ENCODE data around the gene TFCP2L1.

The TFCP2L1 gene

DNA sequence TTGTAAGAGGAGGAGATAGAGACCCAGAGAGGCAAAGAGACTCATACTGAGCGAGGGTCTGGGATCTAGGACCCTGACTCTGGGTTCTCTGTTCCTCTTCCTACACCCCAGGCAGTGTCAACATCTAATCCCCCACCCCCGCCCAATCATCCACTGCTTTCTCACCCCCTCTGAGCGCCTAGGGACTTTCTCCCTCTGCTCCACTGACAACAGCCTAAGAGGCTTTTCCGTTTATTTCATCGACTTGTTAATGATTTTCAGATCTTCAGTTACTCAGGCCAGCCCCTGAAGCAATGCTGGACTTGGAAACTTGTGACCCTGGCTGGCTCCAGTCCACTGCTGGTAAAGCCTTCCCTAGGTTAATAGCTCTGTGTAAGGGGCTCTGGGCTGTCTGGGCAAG is 65.1 kb downstream of the TFCP2L1 start:
- DNase-seq (ENCODE audit: low read depth in 2 of 2) = no peak

DNA sequence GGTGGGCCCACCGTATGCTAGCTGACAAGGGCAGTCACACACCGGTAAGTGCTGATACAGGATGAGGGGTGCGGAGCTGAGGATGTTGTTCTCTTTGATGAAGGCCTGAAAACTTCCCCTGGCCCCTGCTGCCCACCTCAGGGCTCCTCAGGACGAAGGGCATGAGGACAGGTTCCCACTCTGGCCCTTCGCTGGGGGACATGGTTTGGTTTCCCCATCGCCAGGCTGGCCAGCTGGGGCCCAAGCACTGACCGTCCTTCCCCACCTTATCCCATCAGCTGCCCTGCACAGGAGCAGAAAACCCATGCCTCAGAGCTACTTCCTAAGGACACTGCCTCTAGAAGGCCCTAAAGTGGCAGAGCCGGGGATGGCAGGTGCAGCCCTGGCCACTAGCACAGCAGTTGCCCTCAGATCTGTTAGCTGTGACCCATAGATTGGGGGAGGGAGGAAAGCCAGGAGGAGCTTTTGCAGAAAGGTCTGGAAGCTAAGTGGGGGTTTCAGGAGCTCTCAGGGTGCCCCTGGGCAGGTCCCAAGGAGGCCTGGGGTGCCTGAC is 66.5 kb downstream of the TFCP2L1 start:
- DNase-seq (ENCODE audit: low read depth in 2 of 2) = no peak

DNA sequence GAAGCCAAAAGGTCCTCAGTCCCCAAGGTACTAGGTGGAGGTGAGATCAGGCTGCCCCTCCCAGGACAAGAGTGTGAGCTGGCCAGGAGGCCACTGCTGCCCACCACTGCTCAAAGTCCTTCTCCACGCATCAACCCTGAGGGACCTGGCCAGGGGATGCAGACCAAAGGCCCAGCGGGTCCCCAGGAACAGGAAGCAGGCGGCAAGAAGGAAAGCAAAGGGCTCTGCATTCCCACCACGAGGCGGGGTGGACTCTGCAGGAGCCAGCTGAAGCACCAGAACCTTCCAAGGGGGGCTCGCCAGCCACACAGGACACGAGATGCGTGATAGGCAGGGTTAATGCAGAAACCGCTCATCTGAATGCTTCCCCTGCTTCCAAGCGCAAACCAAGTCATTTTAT is 67.4 kb downstream of the TFCP2L1 start:
- DNase-seq (ENCODE audit: low read depth in 2 of 2) = no peak

DNA sequence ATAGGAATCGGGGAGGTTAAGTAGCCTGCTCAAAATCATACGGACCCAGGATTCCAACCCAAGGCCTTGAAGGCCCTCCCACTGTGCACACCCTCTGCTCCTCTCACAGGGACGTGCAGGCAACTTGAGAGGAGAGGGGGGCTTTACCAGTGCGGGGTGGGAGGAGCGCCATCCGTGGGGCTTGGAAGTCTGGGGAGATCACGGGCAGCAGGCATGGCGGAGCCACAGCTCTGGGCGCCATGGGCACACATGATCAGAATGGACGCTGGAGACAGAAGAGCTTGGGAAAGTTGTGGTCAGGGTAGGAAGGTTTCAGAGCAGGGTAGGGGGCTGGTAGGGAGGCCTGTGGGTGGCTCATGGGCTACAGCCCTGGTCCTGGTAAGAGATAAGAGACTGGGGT is 70.7 kb downstream of the TFCP2L1 start:
- no peak for DNase-seq (ENCODE audit: low read depth in 2 of 2)

DNA sequence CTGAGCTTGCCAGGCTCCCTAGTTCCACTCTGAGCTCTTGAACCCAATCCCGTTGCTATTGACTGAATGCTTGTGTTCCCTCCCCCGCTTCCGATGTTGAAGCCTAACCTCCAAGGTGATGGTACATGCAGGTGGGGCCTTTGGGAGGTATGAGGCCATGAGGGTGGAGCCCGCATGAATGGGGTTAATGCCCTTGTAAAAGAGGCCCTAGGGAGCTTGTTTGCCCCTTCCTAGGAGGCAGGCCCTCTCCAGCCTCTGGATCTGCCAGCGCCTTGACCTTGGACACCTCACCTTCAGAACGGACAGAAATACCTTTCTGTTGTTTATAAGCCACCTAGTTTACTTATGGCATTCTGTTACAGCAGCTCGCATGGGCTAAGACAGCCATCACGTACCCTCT is 71.6 kb downstream of the TFCP2L1 start:
- DNase-seq (ENCODE audit: low read depth in 2 of 2) = no peak

DNA sequence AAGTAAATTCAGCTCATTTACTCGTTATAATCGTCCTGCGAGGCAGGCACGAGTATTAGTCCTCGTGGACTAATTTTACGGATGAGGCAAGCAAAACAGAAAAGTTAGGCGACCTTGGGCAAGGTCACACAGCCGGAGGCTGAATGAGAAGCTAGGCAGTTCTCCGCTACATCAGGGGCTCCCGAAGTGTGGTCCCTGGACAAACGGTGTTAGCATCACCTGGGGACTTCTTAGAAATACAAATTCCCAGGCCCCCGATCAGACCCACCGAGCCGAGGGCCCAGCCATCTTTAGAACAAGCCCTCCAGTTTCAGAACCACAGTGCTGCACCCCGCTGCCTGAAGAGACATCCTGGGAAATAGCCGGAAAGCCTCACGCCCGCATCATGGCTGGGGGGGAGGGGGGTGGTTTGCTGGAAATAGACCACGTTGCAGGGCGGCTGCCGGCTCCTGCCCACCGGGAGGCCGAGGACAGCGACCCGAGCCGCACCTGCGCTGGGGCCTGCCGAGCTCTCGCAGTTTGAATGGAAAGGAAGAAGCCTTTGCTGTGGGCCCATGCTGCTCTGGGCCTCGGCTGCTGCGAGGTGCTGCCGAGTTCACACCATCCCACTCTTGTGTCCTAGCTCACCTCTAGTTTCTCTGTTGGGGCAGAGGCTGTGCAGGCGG is 72.2 kb downstream of the TFCP2L1 start:
- no peak for DNase-seq (ENCODE audit: low read depth in 2 of 2)

DNA sequence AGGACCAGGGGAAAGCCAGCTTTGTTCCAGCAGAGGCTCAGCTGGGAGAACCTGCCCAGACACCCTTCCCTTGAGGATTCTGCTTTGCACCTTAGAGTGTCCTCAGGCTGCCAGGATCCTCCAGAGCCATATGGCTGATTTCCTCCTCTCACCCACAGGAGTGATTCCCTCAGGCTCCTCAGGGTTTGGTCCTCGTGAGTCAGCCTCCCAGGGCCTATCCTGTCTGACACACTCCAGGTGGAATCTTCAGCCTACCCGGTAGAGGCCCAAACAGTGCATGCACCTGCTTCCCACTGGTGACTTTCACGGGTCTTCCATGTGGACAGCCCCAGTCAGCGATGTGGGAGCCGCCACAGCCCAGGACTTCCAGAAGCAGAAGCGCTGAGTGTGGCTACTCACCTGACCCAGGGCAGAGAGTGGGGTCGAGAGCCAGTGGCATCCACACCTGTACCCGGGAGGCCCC is 73.3 kb downstream of the TFCP2L1 start:
- DNase-seq (ENCODE audit: low read depth in 2 of 2) = no peak

DNA sequence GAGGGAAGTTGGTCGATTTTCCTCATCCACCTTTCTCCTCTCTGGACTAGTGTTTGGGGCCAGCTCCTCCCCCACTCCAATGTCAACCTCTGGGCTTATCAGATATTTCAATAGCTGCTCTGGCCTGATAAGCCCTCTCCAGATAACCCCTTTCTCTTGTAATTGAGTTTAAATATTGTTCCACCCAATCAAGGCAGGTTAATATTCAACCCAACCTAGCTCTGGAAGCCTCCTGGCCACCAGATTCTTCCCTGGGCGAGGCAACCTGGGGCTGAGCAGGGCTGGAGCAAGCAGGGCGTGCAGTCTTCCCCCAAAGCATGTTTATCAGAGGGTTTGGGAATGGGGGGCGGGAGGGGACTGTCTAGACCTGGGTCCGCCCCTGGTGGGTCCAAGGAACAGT is 73.8 kb downstream of the TFCP2L1 start:
- no peak for DNase-seq (ENCODE audit: low read depth in 2 of 2)

DNA sequence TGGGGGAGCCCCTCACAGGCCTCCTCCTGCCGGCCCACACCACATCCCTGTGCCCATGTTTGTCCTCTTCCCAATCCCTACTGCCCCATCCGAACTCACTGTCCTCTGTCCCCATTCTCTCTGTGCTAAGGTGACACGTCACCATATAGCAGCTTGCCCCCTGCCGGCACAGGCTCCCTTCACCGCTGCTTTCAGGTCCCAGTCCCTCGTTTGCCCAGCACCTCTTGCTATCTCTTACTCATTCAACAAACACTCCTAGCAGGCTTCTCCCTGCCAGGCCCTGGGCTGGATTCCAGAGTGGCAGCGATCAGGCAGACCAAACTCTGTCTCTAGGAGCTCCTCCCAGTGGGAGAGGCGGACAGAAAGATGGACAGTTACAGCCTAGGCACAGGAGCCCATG is 74.3 kb downstream of the TFCP2L1 start:
- no peak for DNase-seq (ENCODE audit: low read depth in 2 of 2)

DNA sequence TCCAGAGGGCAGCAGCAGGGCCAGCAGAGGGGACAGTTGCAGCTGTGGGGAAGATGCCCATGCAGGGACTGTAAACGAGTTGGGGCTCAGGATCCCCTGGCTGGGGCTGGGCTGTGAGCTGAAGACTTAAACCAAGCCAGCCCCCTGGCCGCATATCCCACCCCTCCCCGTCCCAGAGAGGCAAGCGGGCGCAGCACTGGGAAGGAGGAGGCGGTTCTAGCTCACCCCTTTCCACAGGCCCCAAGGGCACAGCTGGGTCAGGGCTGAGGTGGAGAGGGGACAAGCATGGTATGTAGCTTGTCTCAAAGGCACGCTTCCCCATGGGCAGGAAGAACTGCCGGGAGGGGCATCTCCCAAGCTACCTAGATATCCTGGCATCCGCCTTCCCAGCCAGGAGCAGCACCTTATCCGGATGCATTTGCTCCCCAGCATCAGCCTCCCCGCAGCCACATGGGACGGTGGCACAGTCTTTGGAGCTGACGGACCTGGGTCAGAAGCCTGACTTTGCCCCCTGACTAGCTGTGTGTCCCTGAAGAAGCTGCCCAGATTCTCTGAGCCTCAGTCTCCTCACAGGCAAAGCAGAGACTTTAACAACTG is 75.9 kb downstream of the TFCP2L1 start:
- no peak for DNase-seq (ENCODE audit: low read depth in 2 of 2)

DNA sequence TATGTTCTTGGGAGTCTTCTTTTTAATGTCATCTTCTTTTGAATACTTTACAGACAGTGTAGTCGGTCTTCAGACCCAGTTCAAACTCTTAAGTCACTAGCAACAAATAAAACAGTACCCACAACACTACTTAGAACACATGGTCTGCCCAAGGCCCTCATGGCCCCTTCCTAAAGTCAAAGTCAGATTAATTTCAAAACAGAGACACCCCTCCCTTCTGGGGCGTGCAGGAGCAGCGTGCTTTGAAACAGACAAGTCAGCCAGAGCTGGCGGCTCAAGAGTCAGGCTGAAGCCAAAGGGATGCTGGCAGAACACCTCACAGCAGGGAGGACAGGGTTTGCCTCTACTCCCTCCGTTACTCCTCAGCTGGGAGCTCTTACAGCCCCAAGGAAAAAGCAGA is 77.5 kb downstream of the TFCP2L1 start:
- no peak for DNase-seq (ENCODE audit: low read depth in 2 of 2)

DNA sequence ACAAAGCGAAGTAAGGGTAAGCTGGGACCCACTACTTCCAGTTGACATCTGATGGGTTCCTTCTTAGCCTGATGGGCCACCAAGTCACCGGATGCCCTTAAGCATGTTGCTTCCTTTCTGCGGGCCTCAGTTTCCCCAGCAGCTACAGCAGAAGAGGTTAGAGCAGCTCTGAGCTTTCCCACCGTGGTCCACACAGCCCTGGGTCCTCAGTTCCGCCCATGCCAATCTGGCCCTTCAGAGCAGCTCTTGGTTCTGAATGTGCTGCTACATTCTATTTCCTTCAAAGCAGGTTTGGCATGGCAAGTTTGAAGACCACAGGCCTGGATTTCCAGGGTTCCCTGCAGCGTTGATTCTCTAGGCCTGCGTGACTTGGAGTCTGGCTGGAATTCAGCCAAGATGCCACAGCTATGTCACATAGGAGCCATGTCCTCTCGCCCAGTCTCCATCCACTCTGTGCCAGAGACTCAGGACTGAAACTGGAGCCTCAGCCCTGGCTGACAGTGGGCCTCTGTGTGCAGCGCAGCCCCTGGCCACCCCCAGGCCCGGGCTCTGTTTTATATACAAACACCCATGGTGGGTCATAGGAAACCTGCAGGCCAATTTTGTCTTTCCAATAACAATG is 79.6 kb downstream of the TFCP2L1 start:
- no peak for DNase-seq (ENCODE audit: low read depth in 2 of 2)

DNA sequence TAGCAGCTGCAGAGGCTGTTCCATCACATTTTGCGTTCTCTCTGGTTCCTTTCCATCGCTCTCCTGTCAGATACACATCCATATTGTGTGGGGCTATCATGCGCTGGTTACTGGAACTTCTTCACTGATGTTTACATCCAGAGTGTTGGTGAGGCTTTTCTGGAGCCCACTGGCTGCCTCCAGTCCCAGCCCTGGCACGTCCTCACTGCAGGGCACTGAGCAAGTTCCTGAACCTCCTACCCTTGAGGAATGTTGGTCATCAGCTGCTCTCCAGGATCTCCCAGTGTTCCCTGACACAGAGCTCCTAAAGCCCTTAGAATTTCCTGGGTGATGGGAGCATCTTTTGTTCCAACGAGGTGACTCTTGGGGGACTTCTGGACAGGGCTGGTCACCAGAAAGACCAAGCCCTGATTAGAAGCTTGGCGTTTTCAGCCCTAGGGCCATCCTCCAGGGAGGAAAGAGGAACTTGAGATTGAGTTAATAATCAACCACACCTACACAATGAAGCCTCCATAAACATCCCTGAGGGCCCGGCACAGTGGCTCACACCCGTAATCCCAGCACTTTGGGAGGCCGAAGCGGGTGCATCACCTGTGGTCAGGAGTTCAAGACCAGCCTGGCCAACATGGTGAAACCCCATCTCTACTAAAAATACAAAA is 81.3 kb downstream of the TFCP2L1 start:
- DNase-seq (ENCODE audit: low read depth in 2 of 2) = no peak

DNA sequence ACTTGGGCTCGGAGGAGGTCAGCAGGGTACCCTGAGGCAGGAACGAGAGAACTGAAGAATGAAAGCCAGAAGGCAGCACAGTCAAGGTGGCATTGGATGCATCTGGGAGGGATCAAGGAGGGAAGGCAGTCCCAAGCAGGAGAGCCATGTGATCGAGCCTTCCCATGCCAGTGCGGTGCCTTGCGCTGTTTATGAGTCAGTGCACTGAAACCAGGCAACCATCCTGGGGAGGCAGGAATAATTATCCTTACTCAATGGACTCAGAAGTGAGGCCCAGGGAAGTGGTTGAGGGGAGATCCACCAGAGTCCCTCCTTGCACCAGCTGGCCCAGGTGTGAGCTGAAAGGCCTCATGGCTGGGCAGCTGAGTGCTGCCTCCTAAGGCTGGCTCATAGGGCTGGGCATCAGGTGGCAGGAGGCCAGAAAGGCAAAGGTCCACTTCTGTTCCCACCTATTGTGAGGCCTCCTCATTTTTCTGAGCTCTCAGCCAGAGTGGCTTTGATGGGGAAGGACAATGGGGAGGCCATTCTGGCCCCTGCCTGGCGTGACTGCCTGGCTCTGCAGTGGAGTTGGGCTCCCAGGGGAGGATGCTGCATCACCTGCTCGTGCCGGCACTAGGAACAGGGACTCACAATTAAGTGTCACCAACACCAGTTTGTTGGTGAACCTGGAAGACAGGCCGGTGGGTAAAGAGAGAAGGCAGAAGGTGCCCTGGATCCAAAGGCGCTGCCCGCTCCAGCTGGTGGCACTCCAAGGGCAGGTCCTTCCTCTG is 82.3 kb downstream of the TFCP2L1 start:
- no peak for DNase-seq (ENCODE audit: low read depth in 2 of 2)

DNA sequence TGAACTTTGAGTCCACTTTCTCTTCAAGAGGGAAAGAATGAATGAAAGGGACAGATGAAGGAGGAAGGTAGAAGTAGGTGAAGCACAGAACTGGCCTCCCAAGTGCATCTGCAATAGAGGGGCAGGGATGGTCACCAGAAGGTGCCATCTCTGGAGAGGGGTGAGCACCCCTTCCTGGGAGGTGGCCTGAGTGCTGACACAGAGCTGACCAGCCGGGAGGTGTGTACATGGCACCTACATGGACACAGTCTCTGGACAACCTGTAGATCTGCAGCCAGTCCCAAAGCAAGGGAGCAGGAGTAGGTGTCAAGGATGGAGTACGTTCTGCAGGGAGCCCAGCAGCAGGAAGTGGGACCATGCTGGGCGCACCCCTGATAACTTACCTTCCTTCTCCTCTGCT is 83.2 kb downstream of the TFCP2L1 start:
- no peak for DNase-seq (ENCODE audit: low read depth in 2 of 2)

DNA sequence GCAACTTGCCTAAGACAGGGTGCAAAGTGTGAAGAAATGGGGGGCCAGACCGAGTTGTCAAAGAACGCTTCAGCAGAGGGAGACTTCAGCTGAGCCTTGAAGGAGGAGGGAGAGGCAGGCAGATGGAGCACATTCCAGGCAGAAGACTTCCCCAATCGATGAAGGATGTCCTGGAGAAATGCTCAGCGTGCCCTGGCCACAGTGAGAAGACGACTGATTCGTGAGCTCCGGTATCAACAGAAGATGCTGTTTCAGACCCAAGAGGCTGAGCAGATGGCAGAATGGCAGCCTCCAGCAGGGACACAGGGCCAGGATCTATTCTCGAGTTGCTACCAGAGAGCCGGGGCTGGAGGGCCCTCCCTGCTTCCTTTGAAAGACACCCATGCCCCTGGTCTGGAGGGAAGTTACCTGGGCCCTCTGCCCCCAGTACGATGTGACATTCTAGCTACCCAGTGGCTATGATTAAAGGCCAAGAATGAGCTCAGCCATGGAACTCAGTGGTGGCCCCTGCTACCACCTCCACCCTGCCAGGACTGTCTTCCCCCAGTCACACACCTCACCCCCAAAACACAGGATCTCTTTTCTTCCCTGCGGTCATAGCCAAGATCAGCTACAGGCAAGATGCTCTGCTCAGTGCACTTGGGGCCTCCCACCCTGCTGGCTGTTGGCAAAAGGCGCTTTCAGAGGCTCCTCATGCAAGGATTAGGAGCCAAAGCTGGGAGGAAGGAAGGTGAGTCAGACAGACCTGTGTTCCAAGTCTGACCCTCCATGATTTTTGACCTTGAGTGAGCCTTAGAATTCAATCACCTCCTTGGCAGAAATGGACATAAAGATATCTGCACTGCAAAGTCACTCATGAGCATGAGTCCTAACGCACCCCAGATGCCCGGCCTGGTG is 84.3 kb downstream of the TFCP2L1 start:
- no peak for DNase-seq (ENCODE audit: low read depth in 2 of 2)

DNA sequence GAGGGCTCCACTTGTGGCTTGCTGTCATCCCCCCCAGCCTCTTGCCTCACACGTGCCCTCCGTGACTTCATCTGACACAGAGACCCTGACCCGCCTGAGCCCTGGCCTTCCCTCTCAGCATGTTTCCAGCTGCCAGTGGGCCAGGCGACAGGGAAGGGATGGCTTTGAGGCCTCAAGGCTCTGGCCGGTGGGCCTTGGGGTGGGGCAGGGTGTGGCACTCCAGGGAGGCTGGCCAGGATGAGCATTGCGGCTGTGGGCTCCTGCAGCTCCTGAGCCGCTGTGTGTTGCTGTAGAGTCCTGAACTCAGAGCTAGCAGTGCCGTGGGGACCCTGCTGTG is 85.0 kb downstream of the TFCP2L1 start:
- no peak for DNase-seq (ENCODE audit: low read depth in 2 of 2)

DNA sequence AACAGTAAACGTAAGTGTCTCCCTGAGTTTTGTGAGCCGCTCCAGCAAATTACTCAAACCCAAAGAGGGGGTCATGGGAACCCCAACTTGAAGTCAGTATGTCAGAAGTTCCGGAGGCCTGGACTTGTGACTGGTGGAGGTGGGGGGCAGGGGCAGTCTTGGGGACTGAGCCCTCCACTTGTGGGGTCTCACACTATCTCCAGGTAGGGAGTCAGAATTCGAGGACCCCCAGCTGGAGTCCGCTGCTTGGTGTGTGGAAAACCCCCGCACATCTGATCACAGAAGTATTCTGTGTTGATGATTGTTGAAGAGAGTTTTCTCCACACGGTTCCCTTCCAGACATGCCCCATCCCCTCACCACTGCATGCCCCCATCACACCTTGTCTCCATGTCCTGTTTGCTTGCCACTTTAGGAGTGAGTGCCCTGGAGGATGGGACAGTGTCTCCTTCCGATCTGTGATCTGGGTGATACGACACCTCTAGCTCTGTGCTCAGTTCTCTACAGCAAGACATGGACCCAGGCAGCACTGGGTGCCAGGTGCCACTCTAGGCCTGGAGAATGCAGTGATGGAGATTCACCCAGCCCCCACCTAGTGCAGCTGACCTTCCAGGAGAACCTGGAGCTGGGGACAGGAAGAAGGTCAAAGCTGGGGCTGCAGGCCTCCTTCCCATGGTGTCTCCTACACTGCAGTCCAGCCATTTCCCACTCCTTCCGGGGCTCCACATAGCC is 85.6 kb downstream of the TFCP2L1 start:
- no peak for DNase-seq (ENCODE audit: low read depth in 2 of 2)

DNA sequence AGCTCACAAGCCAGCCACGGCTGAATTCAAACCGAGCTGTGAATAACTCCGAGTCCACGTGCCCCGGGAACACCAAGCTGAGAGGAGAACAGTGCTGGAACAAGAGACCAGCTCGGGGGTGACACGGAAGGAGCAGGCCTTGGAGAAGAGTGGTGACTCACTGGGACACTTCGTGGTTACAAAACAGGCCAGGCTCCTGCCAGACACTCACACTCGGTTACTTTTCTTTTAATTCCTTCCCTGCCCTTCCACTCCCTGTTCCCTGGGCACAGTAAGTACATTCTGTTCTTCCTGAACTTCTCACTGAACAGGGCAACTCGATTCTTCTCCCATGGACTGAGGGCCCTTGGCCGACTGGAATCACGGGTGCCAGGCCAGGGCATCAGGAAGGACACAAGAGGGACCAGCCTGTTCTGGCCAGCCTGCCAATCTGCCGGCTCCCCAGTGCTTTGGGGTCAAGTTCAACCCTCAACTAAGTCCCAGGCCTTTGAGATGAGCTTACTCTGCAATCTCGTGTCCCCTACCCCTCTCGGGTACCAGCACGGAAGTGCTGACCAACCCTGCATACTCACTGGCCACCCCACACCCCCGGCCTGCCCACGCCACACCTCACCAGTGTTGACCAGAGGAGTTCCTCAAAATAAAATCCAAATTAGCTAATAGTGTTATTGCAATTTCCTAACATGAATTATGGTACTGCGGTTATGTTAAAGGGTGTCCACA is 87.5 kb downstream of the TFCP2L1 start:
- DNase-seq (ENCODE audit: low read depth in 2 of 2) = no peak

DNA sequence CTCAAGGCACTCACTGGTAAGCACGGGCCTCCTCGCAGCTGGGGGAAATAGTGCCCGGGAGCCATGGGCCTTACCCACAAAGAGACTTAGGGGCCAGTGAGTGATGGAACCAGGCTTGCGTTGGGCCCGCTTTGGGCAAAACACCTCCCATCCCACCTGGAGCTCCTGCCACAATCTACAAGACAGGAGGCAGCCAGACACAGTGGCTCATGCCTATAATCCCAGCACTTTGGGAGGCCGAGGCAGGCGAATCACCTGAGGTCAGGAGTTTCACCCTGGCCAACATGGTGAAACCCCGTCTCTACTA is 88.2 kb downstream of the TFCP2L1 start:
- DNase-seq (ENCODE audit: low read depth in 2 of 2) = no peak

Measured in stimulated activated CD8-positive, alpha-beta memory T cell treated with anti-CD3 and anti-CD28 coated beads, Interleukin-15, amount 100 ng/mL, for 48 hours (primary cell).